WI38 (cell line): Measurements from ENCODE around the gene ADARB1.

Experiments used
- H3K4me3 ChIP-seq: 2 replicates; pipeline ENCODE4 v1.5.1; 2011; ENCODE audit warnings: low read depth, mild to moderate bottlenecking, control low read depth, low read length
- CTCF ChIP-seq: IDR thresholded peaks from 2 replicates; pipeline ENCODE4 v1.5.1; 2012; ENCODE audit warnings: low read depth, mild to moderate bottlenecking, control low read depth, low read length

Gene ADARB1

GRCh38 chr21:45093035-45093532 lies 18.7 kb downstream of the ADARB1 start:
- TF ChIP-seq CTCF: no peak
- H3K4me3 ChIP-seq: no peak overlapping the region

DNA sequence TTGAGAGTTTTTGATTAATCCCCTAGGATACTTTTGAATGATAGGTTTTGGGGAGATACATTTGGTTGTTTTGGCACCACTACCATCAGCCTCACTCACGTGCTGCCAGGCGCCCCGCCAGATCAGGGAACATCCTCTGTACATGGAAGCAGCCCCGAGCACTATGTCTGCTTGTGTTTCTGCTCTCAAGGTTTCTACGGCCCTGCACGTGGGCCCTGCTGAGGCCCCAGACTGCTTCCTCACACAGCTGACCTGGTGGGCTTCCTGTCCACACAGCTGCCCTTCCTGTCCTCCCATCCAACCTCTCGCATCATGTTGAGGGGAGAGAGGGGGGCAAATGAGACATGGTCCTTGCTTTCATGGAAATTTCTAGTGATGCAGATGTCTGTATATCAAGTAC lies 20.0 kb downstream of the ADARB1 start:
- no peak overlapping the region for H3K4me3 ChIP-seq
- no peak for TF ChIP-seq CTCF

- no peak overlapping the region for H3K4me3 ChIP-seq
- no peak for TF ChIP-seq CTCF
Observed at GRCh38 chr21:45095505-45095904, 21.1 kb downstream of the ADARB1 start.

DNA sequence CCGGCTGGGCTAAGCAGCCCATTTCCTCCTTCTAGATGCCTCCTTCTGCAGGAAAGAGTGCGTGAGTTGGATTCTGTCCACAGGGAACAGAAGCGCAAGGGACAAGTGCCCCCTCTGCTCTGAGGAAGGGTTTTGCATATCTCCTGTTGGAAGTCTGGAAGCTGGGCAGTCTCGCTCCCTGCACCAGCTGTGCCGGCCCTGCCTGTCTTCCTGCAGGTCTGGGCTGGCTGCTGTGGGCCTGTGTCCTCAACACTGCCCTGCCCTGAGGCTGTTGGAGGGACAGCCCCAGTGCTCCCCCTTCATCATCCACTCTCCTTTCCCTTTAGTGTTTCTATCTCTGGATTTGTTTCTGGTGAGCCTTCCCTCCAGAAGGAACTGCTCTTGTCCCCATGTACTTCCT lies 21.8 kb downstream of the ADARB1 start:
- no peak for TF ChIP-seq CTCF
- no peak overlapping the region for H3K4me3 ChIP-seq

- TF ChIP-seq CTCF: no peak
Observed at GRCh38 chr21:45097827-45098387, 23.5 kb downstream of the ADARB1 start.

DNA sequence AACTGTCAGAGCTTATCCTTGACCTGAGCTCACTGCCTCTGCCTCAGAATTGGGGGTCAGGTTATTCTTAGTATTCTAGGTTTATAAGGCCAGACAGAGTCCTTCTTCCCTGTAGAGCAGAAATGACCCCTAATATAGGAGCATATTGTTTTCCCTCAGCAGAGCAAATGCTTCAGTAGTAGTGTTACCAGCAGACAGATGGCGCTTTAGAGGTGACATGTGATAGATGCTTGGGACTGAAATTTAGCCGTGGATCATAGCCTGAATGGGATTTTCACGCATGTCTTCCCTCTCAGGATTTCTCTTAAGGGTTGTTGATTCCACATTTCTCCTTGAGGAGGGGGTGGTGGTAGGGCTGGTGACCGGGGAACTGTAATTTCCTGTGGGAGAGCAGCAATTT lies 24.5 kb downstream of the ADARB1 start:
- 0 out of 2 replicates have a peak, but pooled peaks have one; percentile 18 for TF ChIP-seq CTCF
- no peak overlapping the region for H3K4me3 ChIP-seq

More at GRCh38 chr21:45097827-45098387, 23.5 kb downstream of the ADARB1 start:
- H3K4me3 ChIP-seq: no peak overlapping the region

- TF ChIP-seq CTCF: no peak
- H3K4me3 ChIP-seq: no peak overlapping the region
Observed at GRCh38 chr21:45099571-45099970, 25.2 kb downstream of the ADARB1 start.
